SH-SY5Y (cell line): ENCODE results near the gene RPL31.

ENCODE experiments used
- GATA2 ChIP-seq: IDR thresholded peaks from 2 replicates; pipeline ENCODE4 v1.6.1; 2011; ENCODE audit warnings: mild to moderate bottlenecking, low read depth, low read length
- GATA3 ChIP-seq: IDR thresholded peaks from 2 replicates; pipeline ENCODE4 v1.6.1; 2011; ENCODE audit warnings: low read depth, mild to moderate bottlenecking, low read length, moderate library complexity

RPL31 gene

GRCh38 chr2:101001691-101002561 is at the start of gene RPL31:
Gene RPL31, plus strand, starts transcription at chr2:101002289. Its CDS starts 413 bp downstream, at chr2:101002702.
- TF ChIP-seq GATA3 (no peak), GATA2 (no peak)

GRCh38 chr2:100952512-100952911 is 49.6 kb upstream of the RPL31 start:
- no peak for TF ChIP-seq GATA2
- no peak for TF ChIP-seq GATA3

- TF ChIP-seq GATA2 (no peak), GATA3 (no peak)
Observed at GRCh38 chr2:100953406-100954043, 48.6 kb upstream of the RPL31 start.

GRCh38 chr2:100954044-100954420 is 48.1 kb upstream of the RPL31 start:
- TF ChIP-seq GATA3 (no peak), GATA2 (no peak)

- TF ChIP-seq GATA2 (no peak), GATA3 (no peak)
Observed at GRCh38 chr2:100955226-100955625, 46.9 kb upstream of the RPL31 start.

GRCh38 chr2:100956081-100956480 is 46.0 kb upstream of the RPL31 start:
- TF ChIP-seq GATA3 (no peak), GATA2 (no peak)

GRCh38 chr2:100957996-100958653 is 44.0 kb upstream of the RPL31 start:
- no peak for TF ChIP-seq GATA2
- TF ChIP-seq GATA3 = no peak

- TF ChIP-seq GATA3 (no peak), GATA2 (no peak)
Observed at GRCh38 chr2:100959225-100959880, 42.7 kb upstream of the RPL31 start.

GRCh38 chr2:100960688-100961087 is 41.4 kb upstream of the RPL31 start:
- TF ChIP-seq GATA2 = no peak
- TF ChIP-seq GATA3 = no peak

- TF ChIP-seq GATA2 (no peak), GATA3 (no peak)
Observed at GRCh38 chr2:100962366-100963025, 39.6 kb upstream of the RPL31 start.

- TF ChIP-seq GATA2 (no peak), GATA3 (no peak)
Observed at GRCh38 chr2:100963026-100963375, 39.1 kb upstream of the RPL31 start.

- TF ChIP-seq GATA3 = no peak
- no peak for TF ChIP-seq GATA2
Observed at GRCh38 chr2:100964222-100964621, 37.9 kb upstream of the RPL31 start.

GRCh38 chr2:100964681-100965169 is 37.4 kb upstream of the RPL31 start:
- no peak for TF ChIP-seq GATA3
- TF ChIP-seq GATA2 = no peak

GRCh38 chr2:100965596-100965995 is 36.5 kb upstream of the RPL31 start:
- TF ChIP-seq GATA2 = no peak
- no peak for TF ChIP-seq GATA3
